SKM-1 treated with dmso at 0.1 percent for 144 hours (cell line): ENCODE data around the gene DCX.

Source experiments
- DNase-seq: peaks from one replicate; lab custom pipeline; 2025; ENCODE audit not compliant: unreplicated experiment; lab: John Stamatoyannopoulos, UW

The DCX gene

GRCh38 chrX:111411983-111412382, at the start of gene DCX:
DCX (minus strand) TSS chrX:111412192; CDS start chrX:111410398, 1,794 bp downstream.
- DNase-seq: no peak

- DNase-seq: no peak
These were observed 48.6 kb upstream of the DCX start for GRCh38 chrX:111460607-111461006.

- peak; percentile 33 for DNase-seq
These were observed 35.3 kb upstream of the DCX start for GRCh38 chrX:111447298-111447697.

GRCh38 chrX:111445485-111445884, 33.5 kb upstream of the DCX start:
- DNase-seq: peak; percentile 12

- no peak for DNase-seq
These were observed 32.9 kb upstream of the DCX start for GRCh38 chrX:111444881-111445280.

- DNase-seq: peak; percentile 11
These were observed 32.0 kb upstream of the DCX start for GRCh38 chrX:111443946-111444345.

- no peak for DNase-seq
These were observed 30.8 kb upstream of the DCX start for GRCh38 chrX:111442791-111443190.

GRCh38 chrX:111435469-111435868, 23.5 kb upstream of the DCX start:
- DNase-seq: no peak

- no peak for DNase-seq
These were observed 19.0 kb upstream of the DCX start for GRCh38 chrX:111431001-111431400.

GRCh38 chrX:111411557-111411956, 435 bp downstream of the DCX start:
- no peak for DNase-seq

GRCh38 chrX:111410590-111411078, 1.4 kb downstream of the DCX start:
- no peak for DNase-seq

GRCh38 chrX:111409326-111409725, 2.7 kb downstream of the DCX start:
- DNase-seq: no peak

GRCh38 chrX:111407948-111408347, 4.0 kb downstream of the DCX start:
- no peak for DNase-seq

- no peak for DNase-seq
These were observed 9.6 kb downstream of the DCX start for GRCh38 chrX:111402344-111402743.

GRCh38 chrX:111395149-111395548, 16.8 kb downstream of the DCX start:
- no peak for DNase-seq

- no peak for DNase-seq
These were observed 17.4 kb downstream of the DCX start for GRCh38 chrX:111394569-111394968.

- DNase-seq: no peak
These were observed 24.4 kb downstream of the DCX start for GRCh38 chrX:111387470-111388070.

GRCh38 chrX:111386615-111387233, 25.3 kb downstream of the DCX start:
- no peak for DNase-seq

- DNase-seq: no peak
These were observed 25.9 kb downstream of the DCX start for GRCh38 chrX:111386077-111386476.

- DNase-seq: no peak
These were observed 29.7 kb downstream of the DCX start for GRCh38 chrX:111382277-111382676.

GRCh38 chrX:111376897-111377578, 35.0 kb downstream of the DCX start:
- no peak for DNase-seq

- no peak for DNase-seq
These were observed 35.5 kb downstream of the DCX start for GRCh38 chrX:111376486-111376885.
